Stimulated activated CD4-positive, alpha-beta T cell treated with anti-CD3 and anti-CD28 coated beads, Interleukin-12 subunit alpha, Interleukin-12 subunit beta, amount 100 ng/mL, for 48 hours (primary cell): ENCODE results near the gene MAP2K7.
"Not testable (repeated sequence)": the region's sequence is repeated elsewhere in the genome, so short reads cannot be mapped to it uniquely, and the experiment has no call there.

ENCODE experiments used
- DNase-seq, 3 donors: peaks; one replicate each; pipeline ENCODE4 v3.0.0-alpha.2; 2020; ENCODE audit warnings: low read depth in 2 of 3, low spot score in 1 of 3

The MAP2K7 gene

DNA sequence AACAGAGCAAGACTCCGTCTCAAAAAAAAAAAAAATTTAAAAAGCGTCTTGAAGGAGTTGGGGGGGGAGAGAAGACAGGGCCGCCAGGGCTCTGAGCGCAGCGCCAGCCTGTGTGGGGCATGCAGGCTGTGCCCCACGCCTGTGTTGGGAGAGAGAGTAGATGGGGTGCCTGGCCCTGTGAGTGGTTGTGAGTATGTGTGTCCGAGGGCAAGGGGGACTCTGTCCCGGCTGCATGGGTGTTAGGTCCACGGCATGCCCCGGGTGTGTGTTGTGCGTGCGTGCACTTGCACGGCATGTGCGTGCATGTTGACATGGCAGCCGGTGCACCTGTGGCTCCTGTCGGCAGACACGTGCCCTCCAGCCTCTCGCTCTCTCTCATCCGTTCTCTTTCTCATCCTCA, 3.4 kb downstream of the MAP2K7 start:
- DNase-seq, result no peak

GRCh38 chr19:7907544-7907943, 3.9 kb downstream of the MAP2K7 start:
- no peak for DNase-seq

DNA sequence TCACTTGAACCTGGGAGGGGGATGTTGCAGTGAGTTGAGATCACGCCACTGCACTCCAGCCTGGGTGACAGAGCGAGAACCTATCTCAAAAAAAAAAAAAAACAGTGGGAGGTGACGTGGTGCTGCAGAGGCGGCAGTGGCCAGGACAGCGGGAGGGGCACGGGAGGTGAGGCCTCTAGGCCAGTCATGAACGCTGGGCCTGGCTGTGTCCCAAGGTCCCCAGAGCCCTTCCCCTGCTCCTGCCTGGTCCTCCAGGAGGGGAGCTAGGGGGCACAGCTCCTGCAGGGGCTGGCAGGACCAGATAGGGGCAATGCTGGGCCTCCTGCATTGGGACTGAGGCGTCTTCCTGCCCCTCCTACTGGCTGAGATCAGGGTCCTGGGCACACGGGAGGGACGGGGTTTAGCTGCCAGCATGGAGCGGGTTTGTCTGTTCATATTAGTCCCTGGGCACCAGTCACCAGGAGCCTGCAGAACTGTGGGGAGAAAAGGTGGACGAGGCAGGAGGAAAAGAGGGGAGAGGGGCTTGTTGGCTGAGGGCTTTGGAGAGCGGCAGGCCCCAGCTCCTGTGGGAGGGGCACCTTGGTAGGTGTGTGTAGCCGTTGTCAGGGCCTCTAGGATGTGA, 4.5 kb downstream of the MAP2K7 start:
- DNase-seq, result no peak

DNA sequence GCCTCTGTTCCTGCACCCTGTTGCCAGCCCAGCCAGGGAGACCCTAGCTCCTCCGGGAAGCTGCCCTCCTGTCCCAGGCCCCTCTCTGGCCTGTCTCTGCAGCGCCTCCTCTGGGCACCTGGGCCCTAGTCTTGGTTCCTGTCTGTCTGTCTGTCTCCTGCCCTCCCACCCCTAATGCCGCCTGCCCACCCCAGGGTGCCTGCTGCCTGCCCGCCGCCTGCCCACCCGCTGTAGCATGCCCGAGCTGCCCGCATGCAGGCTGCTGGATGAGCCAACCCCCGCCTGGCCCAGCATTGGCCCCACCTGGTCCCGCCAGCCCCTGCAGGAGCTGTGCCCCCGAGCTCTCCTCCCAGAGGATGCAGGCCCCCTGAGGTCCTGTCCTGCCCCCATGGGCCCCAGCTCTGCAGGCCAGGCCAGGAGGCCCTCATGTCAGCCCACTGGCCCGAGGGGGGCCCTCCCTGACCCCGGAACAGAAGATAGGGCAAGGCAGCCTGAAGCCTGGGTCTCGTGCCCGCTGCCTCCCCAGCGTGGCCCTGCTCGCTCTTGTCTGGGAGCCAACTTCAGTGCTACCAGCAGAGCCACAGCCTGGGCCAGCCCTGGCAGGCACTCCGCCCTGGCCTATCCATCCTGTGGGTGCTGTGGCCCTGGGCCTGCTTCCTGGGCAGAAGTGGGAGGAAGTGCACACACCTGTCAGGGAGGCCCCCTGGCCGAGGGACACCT, 5.2 kb downstream of the MAP2K7 start:
- no peak for DNase-seq

- no peak for DNase-seq
Measured at GRCh38 chr19:7909471-7910067, 5.9 kb downstream of the MAP2K7 start.

GRCh38 chr19:7910321-7911161, 6.9 kb downstream of the MAP2K7 start:
- no peak for DNase-seq

DNA sequence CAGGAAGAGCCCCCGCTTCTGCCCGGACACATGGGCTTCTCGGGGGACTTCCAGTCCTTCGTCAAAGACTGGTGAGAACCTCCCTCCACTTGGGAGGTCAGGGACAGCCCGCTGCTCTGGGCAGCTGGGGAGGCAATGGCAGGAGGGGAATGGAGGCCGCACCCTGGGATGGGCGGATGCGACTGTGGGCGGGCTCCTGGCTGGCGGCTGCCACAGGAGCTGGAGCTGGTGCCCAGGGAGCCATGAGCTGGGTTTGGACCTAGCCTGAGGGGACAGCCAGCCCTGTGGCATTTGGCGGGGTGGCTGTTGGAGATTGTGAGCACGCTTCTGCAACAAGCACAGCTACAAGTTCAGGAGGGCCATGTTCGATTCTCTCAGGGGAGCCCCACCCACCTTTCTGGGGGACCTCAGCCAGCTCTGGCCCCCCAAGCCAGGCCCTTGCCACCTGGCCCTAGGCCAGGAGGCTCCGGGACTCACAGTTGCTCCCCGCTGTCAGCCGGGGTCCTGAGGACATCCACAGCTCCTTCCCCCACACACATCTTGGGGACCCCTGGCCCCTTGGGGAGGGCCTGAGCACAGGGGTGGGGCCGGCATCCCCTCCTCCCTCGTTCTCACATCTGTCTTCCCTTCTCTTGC, 7.9 kb downstream of the MAP2K7 start:
- no peak for DNase-seq

- DNase-seq, result no peak
Measured at GRCh38 chr19:7912144-7912696, 8.5 kb downstream of the MAP2K7 start.

DNA sequence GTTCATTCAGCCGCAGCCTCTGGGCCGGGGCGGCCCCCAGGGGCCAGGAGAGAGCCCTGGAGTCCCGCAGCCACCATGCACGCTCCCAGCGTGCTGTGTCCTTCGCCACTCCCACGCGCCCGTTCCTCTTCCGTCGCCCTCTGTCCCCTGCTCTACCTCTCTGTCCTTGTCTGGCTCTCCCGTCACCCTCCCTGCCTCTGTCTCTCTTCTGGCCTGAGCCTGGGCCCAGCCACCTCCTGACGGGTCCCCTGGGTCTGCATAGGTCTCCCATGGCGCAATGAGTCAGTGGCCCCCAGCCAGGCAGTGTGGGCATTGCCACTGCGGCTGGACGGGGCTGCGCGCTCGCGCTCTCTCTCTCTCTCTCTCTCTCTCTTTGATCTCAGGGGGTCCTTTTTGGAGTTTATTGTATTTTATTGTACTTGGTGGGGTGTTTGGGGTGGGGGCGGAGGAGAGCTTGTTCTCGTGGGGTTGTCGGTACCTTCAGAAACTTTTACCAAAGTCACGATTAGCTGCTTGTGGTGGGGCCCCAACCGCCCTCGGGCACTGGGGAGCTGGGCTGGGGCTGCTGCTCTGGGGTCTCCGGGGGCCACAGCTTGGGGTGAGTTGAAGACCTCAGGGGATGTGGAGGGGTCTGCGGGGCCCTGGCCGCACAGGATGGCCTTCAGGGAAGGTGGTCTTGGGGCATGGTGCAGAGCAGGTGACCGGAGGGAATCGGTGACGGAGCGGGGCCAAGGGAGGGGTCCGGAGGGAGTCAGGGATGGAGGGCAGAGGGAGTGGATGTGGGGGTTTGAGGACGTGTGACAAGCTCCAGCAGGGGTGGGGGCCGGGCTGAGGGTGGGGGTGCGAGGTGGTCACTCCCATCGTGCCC, 9.3 kb downstream of the MAP2K7 start:
- no peak for DNase-seq

GRCh38 chr19:7913652-7914051, 10.0 kb downstream of the MAP2K7 start:
- DNase-seq, result no peak

GRCh38 chr19:7914099-7914498, 10.4 kb downstream of the MAP2K7 start:
- no peak for DNase-seq

GRCh38 chr19:7914598-7915045, 10.9 kb downstream of the MAP2K7 start, which contains the start of gene TGFBR3L:
Gene TGFBR3L (plus strand): TSS chr19:7914830.
- DNase-seq, result no peak

GRCh38 chr19:7915250-7916102, 11.8 kb downstream of the MAP2K7 start:
- DNase-seq, result no peak

- peak; percentile 37 to 53 (median 44) for DNase-seq
Measured at GRCh38 chr19:7916103-7916954, 12.7 kb downstream of the MAP2K7 start.

DNA sequence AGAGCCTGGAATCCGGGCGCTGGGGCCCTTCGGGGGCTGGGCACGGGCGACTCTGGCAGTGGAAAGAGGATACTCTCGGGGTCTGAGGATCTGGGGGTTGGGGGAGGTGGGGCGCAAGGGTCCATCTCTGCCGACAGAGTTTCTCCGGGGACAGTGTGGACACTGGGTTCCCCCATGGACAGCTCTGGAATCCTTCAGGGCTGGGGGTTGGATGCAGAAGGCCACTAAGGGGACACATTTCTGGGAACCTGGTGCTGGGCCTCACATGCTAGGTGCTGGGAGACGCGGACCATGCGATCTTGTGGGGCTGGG, 13.2 kb downstream of the MAP2K7 start:
- DNase-seq, result no peak

GRCh38 chr19:7917267-7918061, 13.8 kb downstream of the MAP2K7 start:
- peak in 2 of 3 donors; percentile 30 to 39 for DNase-seq

GRCh38 chr19:7918062-7918614, 14.5 kb downstream of the MAP2K7 start:
- DNase-seq, result not testable (repeated sequence)
